HPDE6-E6E7 (cell line): Measurements from ENCODE around the gene DMAC1.

Source experiments
- DNase-seq: peaks from one replicate; pipeline ENCODE4 v3.0.0; 2011; ENCODE audit warnings: missing footprints; ENCODE audit errors: extremely low spot score

Gene DMAC1

DNA sequence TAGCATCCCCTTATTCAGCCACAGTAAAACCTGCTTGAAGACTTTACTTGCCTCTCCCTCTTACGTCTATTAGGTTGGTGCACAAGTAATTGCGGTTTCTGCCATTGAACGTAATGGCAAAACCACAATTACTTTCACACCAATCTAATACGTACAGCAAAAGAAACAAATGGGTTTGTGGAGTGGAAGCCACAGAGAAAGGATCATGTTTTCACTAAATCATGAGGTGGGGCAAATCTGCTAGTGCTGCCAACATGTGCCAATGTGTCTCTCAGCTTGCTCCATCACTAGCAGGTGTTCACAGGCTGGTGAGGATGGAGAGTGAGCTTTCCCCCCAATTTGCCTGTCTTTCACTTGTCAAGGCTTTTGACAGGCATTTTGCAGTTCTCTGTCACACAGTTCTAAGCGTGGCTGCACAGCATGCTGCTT is 15.9 kb downstream of the DMAC1 start:
- no peak for DNase-seq

- DNase-seq = no peak
Observed at GRCh38 chr9:7782400-7783120, 17.0 kb downstream of the DMAC1 start.

- DNase-seq = no peak
Observed at GRCh38 chr9:7780261-7780988, 19.2 kb downstream of the DMAC1 start.

- DNase-seq = no peak
Observed at GRCh38 chr9:7778851-7779600, 20.6 kb downstream of the DMAC1 start.

DNA sequence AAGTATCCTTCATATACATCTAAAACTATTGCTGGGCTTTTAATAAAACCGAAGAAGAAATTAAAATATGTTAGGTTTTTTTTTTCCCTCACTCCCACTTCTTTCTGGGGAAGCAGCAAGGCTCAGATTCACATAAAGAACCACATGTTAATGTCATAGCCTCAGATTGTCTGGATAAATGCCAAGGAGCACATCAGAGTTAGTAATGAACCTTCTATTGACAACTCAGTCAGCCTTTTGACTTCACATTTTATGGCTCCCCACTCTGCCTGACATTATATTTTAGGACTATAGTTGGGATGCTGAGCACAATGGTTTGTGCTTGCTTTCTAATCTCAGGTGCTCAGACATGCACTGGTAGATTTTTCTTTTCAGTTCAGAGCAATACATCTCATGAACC is 21.8 kb downstream of the DMAC1 start:
- DNase-seq = no peak

DNA sequence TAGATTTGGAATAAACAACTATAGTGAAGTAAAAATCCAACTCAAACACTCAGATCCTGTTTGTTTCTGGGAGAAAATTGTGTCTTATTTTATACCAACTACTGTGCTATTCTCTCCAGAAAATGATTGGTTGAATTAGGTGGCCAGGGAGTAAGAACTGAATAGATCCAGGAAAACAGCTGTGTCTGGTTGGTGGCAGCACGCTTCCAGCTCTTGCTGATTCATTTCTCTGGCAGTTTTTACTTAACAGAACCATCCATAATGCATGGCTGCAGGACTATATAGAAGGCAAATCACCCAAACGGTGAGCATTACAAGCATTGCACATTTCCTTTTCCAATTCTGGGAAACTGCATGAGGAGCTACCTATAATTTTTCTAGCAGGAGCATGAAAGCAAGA is 29.5 kb downstream of the DMAC1 start:
- no peak for DNase-seq

GRCh38 chr9:7762600-7762999 is 37.0 kb downstream of the DMAC1 start:
- no peak for DNase-seq

DNA sequence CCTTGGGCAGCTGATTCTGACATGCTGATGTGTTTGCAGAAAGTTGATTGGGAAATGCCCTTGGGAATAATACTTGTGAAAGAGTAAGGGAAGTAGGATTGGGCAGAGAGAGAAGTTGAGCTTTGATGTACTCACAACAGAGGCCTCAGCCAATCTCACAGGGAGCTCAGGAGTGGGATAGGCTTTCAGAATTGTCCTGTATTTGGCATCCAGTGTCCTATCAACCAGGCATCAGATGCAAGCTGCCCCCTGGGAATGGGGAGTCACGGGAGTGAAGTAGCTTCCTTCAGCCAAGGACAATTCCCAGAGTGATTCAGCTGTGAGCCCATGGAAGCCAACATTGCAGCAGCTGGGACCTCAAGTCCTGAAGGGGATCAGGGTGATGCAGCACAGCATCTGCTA is 39.6 kb downstream of the DMAC1 start:
- DNase-seq = no peak

DNA sequence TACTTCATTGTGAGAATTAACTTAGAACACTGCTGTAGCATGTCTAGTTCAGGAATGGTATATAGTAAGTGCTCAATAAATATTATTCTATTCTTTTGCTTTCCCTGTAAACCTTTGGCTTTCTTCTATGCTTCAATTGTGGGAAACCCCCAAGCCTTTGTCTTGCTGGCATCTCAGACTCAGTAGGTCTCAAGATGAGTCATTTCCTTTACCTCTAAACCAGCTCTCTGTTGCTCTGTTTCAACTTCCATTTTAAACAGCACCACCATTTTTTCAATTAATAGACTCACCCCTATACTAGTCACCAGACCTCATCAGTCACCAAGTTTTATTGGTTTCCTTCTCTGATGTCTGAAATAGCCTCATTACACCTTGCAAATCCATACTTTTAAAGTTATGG is 43.5 kb downstream of the DMAC1 start:
- DNase-seq = no peak

GRCh38 chr9:7752481-7752880 is 47.1 kb downstream of the DMAC1 start:
- DNase-seq = no peak
